Activated CD4-positive, CD25-positive, alpha-beta regulatory T cell treated with anti-CD3 and anti-CD28 coated beads, Interleukin-2, amount 50 U/mL, for 16 hours (primary cell): ENCODE measurements around the gene HUNK.
"Not testable (repeated sequence)": the region's sequence is repeated elsewhere in the genome, so short reads cannot be mapped to it uniquely, and the experiment has no call there.

ENCODE experiments used
- DNase-seq: peaks from one replicate; pipeline ENCODE4 v3.0.0-alpha.2; 2020; ENCODE audit warnings: low read depth, low spot score

HUNK gene

DNA sequence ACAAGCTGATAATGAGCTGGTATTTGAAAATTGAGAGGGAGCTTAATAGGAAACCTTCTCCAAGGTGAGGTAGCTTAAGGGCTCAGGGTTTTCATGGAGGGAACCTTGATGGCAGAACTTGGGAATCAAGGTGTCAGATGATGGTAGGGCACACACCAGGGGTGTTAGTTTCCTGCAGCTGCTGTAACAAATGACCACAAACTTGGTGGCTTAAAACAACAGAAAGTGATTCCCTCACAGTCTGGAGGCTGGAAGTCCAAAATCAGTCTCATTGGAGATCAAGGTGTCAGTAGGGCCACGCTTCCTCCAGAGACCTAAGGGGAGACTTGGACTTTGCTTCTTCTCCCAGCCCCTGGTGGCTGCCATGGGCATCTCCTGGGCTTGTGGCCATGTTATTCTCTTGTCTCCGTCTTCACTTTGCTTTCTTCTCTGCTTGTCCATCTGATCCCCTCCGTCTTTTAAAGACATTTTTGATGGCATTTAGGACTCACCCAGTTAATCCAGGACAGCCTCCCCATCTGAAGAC is 45.5 kb downstream of the HUNK start:
- no peak for DNase-seq

DNA sequence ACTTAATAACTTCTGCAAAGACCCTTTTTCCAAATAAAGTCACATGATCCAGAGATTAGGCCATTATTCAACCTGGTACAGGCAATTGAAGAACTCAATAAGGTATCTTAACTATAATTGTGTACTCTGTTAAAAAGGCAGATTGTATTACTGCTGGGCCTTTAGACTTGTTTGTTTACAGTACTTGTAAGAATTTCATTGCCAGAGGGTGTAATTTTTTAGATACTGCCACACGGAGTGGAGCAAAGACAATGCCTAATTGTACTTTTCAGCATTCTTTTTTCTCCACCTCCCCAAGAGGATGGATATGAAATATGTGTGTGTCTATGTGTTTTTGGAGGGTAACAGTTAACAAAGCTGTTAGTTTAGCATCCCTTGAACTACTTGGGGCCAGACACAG is 47.5 kb downstream of the HUNK start:
- DNase-seq = no peak

DNA sequence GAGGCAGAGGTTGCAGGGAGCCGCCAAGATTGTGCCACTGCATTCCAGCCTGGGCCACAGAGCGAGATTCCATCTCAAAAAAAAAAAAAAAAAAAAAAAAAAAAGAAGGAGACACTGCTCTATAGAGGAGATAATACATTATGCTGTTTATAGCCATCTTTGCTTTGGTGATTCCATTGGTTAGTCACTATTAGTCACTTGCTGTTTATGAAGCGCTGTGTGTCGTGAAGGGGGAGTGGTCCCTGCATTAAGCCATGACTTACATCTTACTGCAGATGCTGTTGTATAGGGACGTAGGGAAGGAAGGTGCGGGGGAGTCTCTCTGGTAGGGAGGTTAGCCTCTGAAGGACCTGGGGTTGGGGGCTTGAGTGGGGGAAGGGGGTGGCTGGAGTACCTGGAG is 48.3 kb downstream of the HUNK start:
- no peak for DNase-seq

DNA sequence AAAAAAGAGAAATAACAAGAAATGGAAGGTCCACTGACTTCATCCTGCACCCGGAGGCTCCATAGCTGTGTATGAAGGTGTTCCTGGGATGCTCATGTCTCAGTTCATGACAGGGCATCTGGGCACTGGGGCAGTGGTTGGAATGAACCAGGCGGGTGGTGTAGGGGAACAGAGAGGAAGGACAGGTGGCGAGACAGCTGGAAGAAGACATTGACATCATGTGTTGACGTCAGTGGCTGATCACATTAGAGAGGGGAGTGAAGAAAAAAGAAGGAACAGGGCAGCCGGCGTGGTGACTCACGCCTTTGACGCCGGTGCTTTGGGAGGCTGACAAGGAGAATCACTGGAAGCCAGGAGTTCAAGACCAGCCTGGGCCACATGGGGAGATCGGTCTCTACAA is 50.1 kb downstream of the HUNK start:
- DNase-seq = no peak

DNA sequence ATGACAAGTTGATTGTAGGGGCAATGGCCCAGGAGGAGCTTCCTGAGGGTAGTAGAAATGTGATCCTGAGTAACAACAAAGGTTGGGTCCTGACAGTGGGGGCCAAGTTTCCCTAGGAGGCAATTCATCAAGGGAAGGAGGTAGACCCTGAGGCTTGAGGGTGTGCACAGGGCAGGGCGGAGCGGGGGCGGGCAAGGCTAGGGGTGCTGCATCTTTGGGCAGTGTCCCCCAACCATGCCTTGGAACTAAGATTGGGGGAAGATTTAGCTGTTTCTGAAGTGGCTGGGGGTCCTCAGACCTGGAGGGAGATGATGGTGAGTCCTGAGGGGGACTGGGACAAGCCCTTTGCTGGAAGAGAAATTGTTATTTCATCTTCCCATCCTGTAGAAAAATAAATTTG is 50.9 kb downstream of the HUNK start:
- DNase-seq = no peak

DNA sequence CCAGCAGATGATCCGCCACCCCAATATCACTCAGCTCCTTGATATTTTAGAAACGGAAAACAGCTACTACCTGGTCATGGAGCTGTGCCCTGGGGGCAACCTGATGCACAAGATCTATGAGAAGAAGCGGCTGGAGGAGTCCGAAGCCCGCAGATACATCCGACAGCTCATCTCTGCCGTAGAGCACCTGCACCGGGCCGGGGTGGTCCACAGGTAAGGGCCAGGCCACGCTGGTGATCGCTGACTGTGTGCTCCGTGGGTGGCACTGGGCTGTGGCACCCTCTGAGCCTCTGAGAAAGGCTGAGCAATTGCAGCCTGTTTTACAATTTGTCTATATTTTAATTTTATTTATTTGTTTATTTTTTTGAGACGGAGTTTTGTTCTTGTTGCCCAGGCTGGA is 51.7 kb downstream of the HUNK start:
- no peak for DNase-seq

DNA sequence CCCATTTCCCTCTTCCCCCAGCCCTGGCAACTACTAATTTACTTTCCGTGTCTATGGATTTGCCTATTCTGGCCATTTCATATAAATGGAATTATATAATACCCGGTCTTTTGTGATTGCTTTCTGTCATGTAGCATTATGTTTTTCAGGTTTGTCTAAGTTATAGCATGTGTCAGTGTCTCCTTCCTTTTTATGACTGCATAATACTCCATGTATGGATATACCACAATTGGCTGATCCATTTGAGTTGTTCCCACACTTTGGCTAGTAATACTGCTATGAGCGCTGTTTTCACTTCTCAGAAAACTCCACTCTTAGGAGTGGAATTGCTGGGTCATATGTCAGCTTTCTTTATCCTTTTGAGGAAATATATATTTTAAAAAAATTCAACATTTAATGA is 53.7 kb downstream of the HUNK start:
- DNase-seq = no peak

DNA sequence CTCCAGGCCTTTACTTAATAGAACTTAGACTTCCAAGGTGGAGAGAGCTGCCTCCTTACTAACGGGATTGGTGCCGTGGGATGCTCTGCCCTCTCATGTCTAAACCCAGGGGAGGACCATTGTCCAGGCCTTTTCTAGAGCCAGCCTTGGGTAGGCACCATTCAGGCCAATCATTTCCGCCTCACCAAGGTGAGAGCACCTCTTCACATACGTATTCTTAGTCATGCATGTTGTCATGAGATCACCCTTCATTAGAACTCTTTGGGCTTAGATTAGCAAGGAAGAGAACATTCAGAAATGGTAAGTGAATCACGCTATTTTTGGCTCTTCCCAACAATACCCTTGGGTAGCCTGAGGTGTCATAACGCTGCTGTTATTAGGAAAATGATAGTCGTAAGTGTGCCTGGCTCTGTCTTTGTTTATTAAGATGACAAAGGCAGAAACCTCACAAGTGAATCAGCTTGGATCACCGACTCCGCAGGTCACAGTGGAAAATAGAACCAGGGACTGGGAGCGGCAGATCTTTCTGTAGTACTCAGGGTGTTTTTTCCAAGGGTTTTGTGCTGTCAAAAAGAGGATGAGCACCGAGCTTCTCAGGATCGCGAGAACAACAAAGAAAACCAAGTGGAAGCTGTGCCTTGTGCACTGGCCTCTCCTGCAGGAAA is 55.0 kb downstream of the HUNK start:
- DNase-seq = no peak

DNA sequence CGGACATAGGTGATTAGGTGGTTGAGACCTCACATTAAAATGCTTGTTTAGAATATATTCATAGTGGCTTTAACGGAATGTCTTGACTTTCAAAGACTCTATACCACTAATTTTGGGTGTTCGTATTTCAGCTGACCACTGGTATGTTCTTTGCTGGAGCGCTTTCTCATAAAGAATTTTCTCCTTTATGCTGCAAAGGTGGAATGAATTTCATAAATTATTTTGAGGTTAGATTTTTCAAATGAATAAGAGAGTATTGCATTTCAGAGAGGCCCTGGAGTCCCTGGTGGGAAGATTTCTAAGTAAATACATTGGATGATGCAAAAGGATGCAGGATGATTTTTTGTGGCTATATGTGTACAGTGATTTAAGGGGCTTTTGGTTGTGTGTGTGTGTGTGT is 55.8 kb downstream of the HUNK start:
- no peak for DNase-seq

DNA sequence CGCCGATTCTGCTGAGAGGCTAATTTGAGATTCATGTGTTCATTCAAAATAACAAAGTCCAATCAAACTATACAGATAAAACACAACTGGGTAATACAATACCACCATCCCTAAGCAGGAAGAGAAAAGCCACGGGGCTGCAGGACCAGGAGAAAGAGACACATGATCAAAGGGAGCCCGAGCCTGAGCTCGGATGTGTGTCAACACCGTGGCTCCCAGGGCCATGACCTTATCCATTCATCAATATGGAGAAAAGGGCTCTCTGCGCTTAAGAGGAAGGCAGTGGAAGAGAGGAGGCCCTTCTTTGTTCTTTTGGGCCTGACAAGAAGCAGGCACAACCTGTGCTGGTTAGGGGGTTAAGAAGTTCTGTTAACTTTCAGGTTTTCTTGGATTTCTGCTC is 56.7 kb downstream of the HUNK start:
- DNase-seq = no peak

DNA sequence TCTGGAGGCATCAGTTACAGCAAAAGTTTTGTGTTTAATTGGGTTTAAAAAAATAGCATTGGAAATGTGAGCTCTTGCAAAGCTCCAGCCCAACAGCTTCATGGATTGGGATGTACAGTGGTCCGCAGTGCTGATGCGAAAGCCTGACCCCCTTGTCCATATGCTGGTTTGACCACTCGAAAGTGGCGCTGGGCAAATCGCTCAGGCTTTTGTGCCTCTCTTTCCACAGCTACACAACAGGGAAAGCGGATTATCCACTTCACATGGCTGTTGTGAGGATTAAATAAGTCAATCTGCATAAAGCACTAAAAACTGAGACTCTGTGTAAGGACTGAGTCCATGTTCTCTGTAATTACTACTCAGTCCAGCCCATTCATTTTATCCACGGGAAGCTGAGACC is 57.2 kb downstream of the HUNK start:
- DNase-seq = no peak

DNA sequence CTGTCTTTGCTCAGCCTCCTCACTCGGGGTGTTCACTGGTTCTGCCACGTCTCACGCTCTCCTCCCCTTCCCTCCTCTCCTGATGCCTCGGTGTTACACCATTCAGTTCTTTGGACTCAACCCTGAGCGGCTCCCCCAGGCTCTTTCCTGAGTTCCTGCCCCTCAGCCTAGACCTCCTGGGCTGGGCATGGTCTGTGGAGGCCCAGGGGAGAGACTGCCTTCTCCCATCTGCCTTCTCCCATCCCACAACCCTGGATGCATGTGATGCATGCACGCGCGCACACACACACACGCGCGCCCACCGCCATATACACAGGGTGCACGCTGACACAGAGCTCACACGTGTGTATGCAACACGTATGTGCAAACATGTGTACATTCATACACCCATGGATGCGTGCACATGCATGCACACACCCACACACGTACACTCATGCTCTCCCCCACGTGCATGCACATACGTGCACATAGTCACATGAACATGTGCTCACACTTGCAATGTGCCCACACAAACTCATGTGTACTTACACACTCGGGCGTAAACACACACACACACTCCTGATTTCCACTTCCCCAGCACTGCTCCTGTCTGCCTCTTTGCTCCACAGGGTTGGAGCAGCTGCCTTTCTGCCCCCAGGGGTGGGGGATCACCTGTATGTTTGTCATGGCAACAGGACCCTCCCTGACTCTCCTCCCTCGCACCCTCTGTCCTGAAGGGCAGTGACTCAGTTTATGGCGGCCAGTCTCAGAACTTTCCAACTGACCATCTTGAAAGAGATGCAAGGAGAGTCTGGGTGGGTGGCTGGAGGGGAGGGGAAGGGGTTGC is 59.0 kb downstream of the HUNK start:
- no peak for DNase-seq

DNA sequence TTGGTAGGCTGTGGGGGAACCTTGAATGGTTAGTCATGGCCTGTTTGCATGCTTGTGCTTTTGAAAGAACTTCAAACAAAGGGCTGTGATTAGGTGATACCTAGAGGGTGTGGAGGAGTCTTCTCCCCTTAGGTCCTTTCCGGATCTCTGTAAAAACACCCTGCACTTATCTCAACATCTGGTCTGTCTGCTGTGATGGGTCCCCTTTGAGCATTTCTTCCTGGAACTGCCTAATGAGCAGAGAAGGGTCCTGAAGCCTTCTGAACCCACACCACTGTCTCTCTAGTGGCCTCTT is 59.6 kb downstream of the HUNK start:
- no peak for DNase-seq

DNA sequence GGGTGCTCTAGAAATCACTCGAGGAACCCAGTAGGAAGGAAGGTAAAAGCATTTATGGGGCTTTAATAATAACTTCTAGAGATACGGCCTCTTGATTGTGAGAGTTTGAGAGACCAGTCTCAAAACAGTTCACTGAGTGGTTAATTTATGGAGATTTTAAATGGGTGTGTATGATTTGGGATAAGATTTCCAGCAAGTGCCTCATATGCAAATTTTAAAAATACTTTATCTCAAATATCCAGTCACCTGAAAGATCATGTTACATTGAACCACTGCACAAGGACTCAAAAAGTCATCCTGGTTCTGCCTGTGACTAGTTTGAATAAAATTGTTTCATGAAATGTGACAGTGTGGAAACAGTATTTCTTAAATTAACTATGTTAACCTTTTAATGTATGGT is 64.5 kb downstream of the HUNK start:
- DNase-seq = no peak

DNA sequence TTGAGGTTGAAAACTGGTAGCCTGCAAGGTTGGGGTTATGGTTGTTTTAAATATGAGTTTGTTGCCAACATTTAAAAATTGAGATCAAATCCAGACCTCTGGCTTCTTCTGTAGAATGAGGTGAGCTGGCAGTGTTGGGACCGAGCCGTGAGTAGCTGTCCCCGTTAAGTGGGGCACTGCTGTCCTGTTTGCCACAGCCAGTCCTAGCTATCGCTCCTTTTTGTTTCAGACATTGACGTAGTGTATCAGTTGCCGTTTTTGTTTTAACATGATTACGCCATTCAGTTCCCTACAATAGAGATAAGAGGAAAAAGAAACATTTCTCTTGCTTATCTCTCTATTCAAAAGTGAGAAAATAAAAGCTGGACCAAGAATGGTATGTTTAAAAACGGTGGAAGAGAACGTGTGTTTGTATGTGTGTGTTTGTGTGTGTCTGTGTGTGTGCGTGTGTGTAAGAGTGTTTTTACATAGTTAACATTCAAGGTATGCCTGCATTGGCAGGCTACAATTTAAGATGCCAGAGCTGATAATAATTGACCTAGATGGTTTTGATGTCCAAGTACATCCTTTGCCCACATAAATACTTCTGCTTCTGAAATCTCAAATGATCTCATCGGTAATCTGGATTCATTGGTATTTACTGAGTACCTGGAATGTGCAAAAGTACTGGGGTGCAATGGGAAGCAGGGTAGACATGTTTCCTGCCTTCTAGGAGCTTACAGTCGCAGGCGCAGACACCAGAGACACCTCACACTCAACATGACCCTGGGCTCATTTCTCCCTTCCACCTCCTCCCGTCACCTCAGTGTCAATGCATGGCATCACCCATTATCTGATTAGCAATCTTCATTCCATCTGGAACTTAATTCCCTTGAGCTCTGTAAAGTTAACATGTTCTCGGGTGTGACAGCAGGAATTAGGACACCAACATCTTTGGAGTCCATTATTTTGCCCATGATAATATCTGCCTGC is 65.8 kb downstream of the HUNK start:
- no peak for DNase-seq

DNA sequence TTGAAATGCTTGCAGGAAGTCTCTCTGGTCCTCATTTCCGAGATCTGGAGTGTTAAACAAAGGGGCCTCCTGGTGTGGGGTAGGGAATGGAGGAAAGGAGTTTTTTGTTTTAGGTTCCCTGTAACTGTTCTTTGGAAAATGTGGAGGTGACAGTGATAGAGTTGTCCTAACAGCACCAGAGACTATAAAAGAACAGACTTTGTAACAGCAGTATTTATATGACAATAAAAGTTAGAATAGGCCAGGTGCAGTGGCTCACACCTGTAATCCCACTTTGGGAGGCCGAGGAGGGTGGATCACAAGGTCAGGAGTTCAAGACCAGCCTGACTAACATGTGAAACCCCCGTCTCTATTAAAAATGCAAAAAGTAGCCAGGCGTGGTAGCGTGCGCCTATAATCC is 68.9 kb downstream of the HUNK start:
- DNase-seq = no peak

DNA sequence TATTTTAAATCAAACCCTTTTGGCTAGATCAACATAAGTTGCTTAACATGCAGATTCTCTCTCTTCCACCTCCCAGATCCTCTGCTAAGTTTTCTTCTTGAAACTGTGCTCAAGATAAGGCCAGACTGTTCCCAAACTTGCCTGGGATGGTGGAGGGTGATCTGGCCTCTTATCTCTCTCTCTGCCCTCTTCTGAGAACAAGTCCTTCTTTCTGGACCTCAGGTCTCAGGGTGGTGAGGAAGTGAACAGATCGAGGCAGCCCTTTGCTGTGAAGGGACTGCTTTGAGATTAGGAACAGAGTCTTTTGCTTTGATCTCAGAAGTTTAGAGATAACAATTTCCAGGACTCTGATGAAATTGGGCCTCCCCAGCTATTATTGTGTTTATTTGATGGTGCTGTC is 70.7 kb downstream of the HUNK start:
- no peak for DNase-seq

DNA sequence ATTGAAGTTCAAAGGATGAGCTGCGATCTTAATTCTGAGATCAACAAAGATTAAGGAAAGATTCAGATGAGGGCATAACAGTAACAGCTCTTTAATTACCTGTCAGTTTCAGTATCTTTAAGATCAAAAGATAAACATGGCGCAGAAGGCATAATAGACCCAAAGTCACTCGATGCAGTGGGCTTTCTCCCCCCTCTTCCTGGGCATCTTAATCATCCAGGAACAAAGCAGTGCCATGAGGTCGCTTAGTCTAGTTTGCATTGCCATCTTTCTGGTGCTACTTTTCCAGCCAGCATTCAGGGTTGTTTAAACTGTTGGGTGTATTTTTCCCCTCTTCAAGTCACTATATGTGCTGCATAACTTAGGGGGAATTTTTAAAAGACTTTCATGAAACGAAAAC is 72.3 kb downstream of the HUNK start:
- DNase-seq = no peak

DNA sequence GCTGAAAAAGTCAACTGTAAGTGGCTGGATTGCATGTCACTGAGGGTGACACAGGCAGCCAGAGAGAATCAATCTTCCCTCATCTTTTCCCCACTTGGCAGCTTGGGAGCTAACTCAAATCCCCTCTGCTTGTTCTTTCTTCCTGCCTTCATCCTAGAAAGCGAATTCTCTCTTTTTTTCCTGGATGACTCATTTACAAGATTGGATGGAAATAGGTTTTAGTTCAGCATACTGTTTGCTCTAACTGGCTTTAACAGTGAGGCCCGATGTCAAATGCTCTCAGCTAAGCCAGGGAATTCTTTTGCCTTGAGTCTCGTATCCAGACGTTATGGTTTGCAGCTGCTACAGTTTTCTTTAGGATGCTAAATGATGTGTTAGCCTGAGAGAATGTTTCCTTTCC is 72.7 kb downstream of the HUNK start:
- DNase-seq = no peak

DNA sequence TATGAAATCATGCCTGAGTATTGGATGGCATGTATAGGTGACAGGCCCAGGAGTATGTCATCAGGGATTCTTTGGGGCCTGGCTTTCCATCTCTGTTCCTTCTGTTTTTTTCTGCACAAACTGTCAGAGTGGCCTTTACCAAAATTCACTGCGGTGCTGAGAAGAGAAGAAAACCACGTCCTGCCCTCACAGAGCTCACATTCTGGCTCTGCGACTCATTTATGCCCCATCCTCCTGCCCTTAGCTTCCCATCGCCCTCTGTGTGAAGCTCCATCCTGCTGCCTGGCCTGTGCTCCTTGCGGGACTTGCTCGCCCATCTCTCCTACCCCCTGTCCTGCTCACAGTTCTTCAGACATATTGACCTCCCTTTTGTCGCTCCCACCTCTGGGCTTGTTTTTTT is 73.4 kb downstream of the HUNK start:
- no peak for DNase-seq

DNA sequence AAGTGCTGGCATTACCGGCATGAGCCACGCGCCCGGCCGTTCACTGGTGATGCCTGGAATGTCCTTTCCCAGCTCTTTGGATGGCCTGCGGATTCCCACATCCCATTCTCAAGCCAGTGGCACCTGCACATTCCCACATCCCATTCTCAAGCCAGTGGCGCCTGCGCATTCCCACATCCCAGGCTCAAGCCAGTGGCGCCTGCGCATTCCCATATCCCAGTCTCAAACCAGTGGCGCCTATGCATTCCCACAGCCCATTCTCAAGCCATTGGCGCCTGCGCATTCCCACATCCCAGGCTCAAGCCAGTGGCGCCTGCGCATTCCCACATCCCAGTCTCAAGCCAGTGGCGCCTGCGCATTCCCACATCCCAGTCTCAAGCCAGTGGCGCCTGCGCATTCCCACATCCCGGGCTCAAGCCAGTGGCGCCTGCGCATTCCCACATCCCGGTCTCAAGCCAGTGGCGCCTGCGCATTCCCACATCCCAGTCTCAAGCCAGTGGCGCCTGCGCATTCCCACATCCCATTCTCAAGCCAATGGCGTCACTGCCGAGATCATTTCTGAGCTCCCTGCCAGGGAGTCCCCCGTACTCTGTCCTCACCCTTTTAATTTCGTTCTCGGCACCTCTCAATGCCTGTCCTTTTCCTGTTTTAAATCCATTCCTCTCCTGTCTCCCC is 74.2 kb downstream of the HUNK start:
- DNase-seq = not testable (repeated sequence)

DNA sequence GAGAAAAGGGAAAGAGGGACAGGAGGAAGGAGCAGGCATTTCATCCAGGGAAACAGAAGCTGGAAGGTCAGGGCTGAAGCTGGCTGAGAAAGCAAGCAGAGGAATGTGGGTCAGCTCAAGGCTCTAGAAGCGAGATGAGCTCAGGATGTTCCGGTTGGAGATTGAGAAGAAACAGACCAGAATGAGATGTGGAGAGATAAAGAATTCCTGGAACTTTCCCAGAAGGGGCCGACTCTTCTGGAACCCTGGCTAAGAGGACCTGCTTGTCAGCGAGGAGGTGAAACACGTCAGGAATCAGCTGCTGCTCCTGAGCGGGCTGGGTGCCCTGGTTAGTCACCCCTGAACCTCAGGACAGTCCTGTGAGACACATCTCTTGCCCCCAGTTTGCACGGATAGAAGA is 75.9 kb downstream of the HUNK start:
- DNase-seq = no peak
